Measurements from ENCODE around the gene SFR1.

SFR1 gene

DNA sequence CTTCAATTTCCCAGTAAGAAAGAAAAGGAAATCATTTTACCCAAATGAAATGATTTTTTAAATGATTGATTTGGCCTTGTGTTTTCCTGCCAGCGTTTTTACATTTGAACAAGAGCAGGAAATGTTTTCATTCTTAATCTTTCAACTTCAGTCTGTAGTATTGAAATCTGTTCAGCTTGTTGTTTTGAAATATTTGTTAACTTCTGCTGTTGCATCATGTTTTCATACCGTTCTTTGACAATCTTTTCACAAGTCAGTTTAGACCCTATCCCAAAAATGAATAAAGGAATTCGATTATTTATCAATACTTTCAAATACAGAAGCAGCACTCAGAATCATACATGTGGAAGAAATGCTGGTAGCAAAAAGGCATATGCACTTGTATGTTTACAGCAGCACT lies 8.1 kb downstream of the SFR1 start:
- peaks cover 5% of the 10 kb centered on the region; the same call in 1 of the 2 replicates for H3K36me3 ChIP-seq (ENCODE audit: insufficient read depth, low read length)
- no peaks in the 10 kb centered on the region for H3K79me2 ChIP-seq (ENCODE audit: insufficient read depth, low read length)
- no peak overlapping the region for H2AFZ ChIP-seq (ENCODE audit: low read depth, low read length)
- H3K27ac ChIP-seq (ENCODE audit: low read length), result no peak overlapping the region
- H3K4me1 ChIP-seq (ENCODE audit: insufficient read depth, low read length), result no peaks in the 10 kb centered on the region
- TF ChIP-seq CTCF (IDR thresholded peaks at IDR 0.05; ENCODE audit: borderline replicate concordance, extremely low read depth, low read length, poor library complexity, severe bottlenecking) (no peak), EZH2 (IDR thresholded peaks at IDR 0.05; ENCODE audit: borderline replicate concordance, low read depth, low read length, severe bottlenecking) (no peak)
- H4K20me1 ChIP-seq (ENCODE audit: insufficient read depth, low read length), result no peaks in the 10 kb centered on the region
- H3K27me3 ChIP-seq (ENCODE audit: insufficient read depth, low read length, poor library complexity), result peaks cover 3% of the 10 kb centered on the region
- DNase-seq, result no peak
- H3K4me2 ChIP-seq (ENCODE audit: insufficient read depth, low read length), result no peak overlapping the region
- no peak for ATAC-seq (ENCODE audit: insufficient read depth, low read depth)
- no peak overlapping the region for H3K9ac ChIP-seq (ENCODE audit: low read depth, low read length)
- no peak overlapping the region for H3K4me3 ChIP-seq (ENCODE audit: low read depth in 1 of 2, low read length in 2 of 2)
- H3K9me3 ChIP-seq (ENCODE audit: insufficient read depth, low read length, severe bottlenecking), result no peaks in the 10 kb centered on the region

DNA sequence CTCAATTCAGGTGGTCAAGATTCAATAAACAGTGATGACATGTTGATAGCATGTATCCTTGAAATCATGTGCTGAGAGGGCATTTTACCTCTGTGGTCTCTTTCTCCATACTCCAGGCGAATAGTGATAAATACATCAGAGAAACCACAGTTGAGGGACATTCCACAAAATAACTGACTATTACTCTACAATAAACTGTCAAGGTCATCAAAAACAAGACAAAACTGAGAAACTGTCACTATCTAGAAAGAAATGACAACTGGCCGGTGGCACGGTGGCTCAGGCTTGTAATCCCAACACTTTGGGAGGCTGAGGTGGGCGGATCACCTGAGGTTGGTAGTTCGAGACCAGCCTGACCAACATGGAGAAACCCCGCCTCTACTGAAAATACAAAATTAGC lies 16.2 kb downstream of the SFR1 start:
- H3K9me3 ChIP-seq (ENCODE audit: insufficient read depth, low read length, severe bottlenecking), result no peaks in the 10 kb centered on the region
- no peak overlapping the region for H3K9ac ChIP-seq (ENCODE audit: low read depth, low read length)
- peaks cover 12% of the 10 kb centered on the region for H3K27me3 ChIP-seq (ENCODE audit: insufficient read depth, low read length, poor library complexity)
- ATAC-seq (ENCODE audit: insufficient read depth, low read depth), result no peak
- no peak overlapping the region for H3K4me2 ChIP-seq (ENCODE audit: insufficient read depth, low read length)
- no peaks in the 10 kb centered on the region for H3K36me3 ChIP-seq (ENCODE audit: insufficient read depth, low read length)
- H3K4me3 ChIP-seq (ENCODE audit: low read depth in 1 of 2, low read length in 2 of 2), result no peak overlapping the region
- H3K79me2 ChIP-seq (ENCODE audit: insufficient read depth, low read length), result no peaks in the 10 kb centered on the region
- TF ChIP-seq EZH2 (IDR thresholded peaks at IDR 0.05; ENCODE audit: borderline replicate concordance, low read depth, low read length, severe bottlenecking) (no peak), CTCF (IDR thresholded peaks at IDR 0.05; ENCODE audit: borderline replicate concordance, extremely low read depth, low read length, poor library complexity, severe bottlenecking) (no peak)
- no peaks in the 10 kb centered on the region for H4K20me1 ChIP-seq (ENCODE audit: insufficient read depth, low read length)
- H2AFZ ChIP-seq (ENCODE audit: low read depth, low read length), result no peak overlapping the region
- H3K4me1 ChIP-seq (ENCODE audit: insufficient read depth, low read length), result no peaks in the 10 kb centered on the region
- no peak overlapping the region for H3K27ac ChIP-seq (ENCODE audit: low read length)
- no peak for DNase-seq

DNA sequence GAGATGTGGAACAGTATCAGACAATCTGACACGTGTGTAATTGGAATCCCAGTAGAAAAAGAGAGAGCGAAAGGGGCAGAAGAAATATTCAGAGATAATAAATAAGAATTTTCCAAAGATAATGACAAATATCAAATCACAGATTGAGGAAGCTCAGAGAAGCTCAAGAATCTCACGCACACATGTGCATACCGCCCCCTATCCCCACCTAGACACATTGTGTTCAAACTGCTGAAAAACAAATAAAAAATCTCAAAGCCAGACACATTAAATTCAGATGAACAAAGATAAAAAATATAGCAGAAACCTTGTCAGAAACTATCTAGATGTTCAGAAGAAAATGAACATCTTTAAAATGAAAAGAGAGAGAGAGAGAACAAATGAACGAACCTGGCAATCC lies 17.2 kb downstream of the SFR1 start:
- peak; percentile 49 for TF ChIP-seq CTCF (IDR thresholded peaks at IDR 0.05; ENCODE audit: borderline replicate concordance, extremely low read depth, low read length, poor library complexity, severe bottlenecking)
- no peak for TF ChIP-seq EZH2 (IDR thresholded peaks at IDR 0.05; ENCODE audit: borderline replicate concordance, low read depth, low read length, severe bottlenecking)
- peaks cover 13% of the 10 kb centered on the region for H3K27me3 ChIP-seq (ENCODE audit: insufficient read depth, low read length, poor library complexity)
- H3K27ac ChIP-seq (ENCODE audit: low read length), result no peak overlapping the region
- ATAC-seq (ENCODE audit: insufficient read depth, low read depth) (0 out of 3 replicates have a peak, but pooled peaks have one; percentile 42), DNase-seq (no peak)
- no peaks in the 10 kb centered on the region for H3K36me3 ChIP-seq (ENCODE audit: insufficient read depth, low read length)
- H3K4me1 ChIP-seq (ENCODE audit: insufficient read depth, low read length), result no peaks in the 10 kb centered on the region
- no peak overlapping the region for H3K4me2 ChIP-seq (ENCODE audit: insufficient read depth, low read length)
- no peaks in the 10 kb centered on the region for H4K20me1 ChIP-seq (ENCODE audit: insufficient read depth, low read length)
- no peaks in the 10 kb centered on the region for H3K79me2 ChIP-seq (ENCODE audit: insufficient read depth, low read length)
- no peak overlapping the region for H3K4me3 ChIP-seq (ENCODE audit: low read depth in 1 of 2, low read length in 2 of 2)
- H3K9me3 ChIP-seq (ENCODE audit: insufficient read depth, low read length, severe bottlenecking), result no peaks in the 10 kb centered on the region
- no peak overlapping the region for H2AFZ ChIP-seq (ENCODE audit: low read depth, low read length)
- H3K9ac ChIP-seq (ENCODE audit: low read depth, low read length), result no peak overlapping the region

DNA sequence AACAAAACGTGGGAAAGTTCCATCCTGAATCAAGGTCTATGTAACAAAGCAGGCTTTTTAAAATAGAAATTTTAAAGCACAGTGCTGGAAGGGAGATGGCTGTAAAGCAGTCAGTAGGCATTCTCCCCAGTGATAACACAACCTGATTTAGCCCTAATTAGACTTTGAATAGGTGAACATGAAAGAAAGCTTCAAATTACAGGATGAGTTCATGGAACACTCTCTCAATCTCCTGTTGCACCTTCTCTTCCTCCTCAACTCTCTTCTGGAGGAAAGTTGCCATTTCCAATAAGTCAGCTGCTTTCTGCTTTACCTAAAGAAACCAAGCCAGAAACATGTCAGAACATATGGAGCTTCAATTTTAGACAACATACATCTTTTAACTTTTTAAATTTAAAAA lies 20.1 kb downstream of the SFR1 start:
- H3K79me2 ChIP-seq (ENCODE audit: insufficient read depth, low read length), result no peaks in the 10 kb centered on the region
- H2AFZ ChIP-seq (ENCODE audit: low read depth, low read length), result no peak overlapping the region
- DNase-seq (no peak), ATAC-seq (ENCODE audit: insufficient read depth, low read depth) (no peak)
- no peak overlapping the region for H3K4me2 ChIP-seq (ENCODE audit: insufficient read depth, low read length)
- no peak overlapping the region for H3K27ac ChIP-seq (ENCODE audit: low read length)
- H3K4me3 ChIP-seq (ENCODE audit: low read depth in 1 of 2, low read length in 2 of 2), result no peak overlapping the region
- TF ChIP-seq EZH2 (IDR thresholded peaks at IDR 0.05; ENCODE audit: borderline replicate concordance, low read depth, low read length, severe bottlenecking), result no peak
- no peak for TF ChIP-seq CTCF (IDR thresholded peaks at IDR 0.05; ENCODE audit: borderline replicate concordance, extremely low read depth, low read length, poor library complexity, severe bottlenecking)
- H3K9me3 ChIP-seq (ENCODE audit: insufficient read depth, low read length, severe bottlenecking), result no peaks in the 10 kb centered on the region
- H4K20me1 ChIP-seq (ENCODE audit: insufficient read depth, low read length), result no peaks in the 10 kb centered on the region
- no peaks in the 10 kb centered on the region for H3K36me3 ChIP-seq (ENCODE audit: insufficient read depth, low read length)
- H3K9ac ChIP-seq (ENCODE audit: low read depth, low read length), result no peak overlapping the region
- no peaks in the 10 kb centered on the region for H3K4me1 ChIP-seq (ENCODE audit: insufficient read depth, low read length)
- H3K27me3 ChIP-seq (ENCODE audit: insufficient read depth, low read length, poor library complexity), result peaks cover 26% of the 10 kb centered on the region

Data from DND-41 (cell line).